Stimulated activated CD4-positive, alpha-beta T cell treated with anti-CD3 and anti-CD28 coated beads, Interleukin-2, amount 100 ng/mL, for 48 hours (primary cell): Measurements from ENCODE around the gene RAB5IF.
A peak's percentile ranks its signal among the peaks of the same experiment; 100 is the strongest.
"Not testable (repeated sequence)": the region's sequence is repeated elsewhere in the genome, so short reads cannot be mapped to it uniquely, and the experiment has no call there.

Source experiments
- DNase-seq, 2 donors: peaks; one replicate each; pipeline ENCODE4 v3.0.0-alpha.2; 2020

Gene RAB5IF

GRCh38 chr20:36631646-36632045 is 26.1 kb downstream of the RAB5IF start:
- no peak for DNase-seq

- no peak for DNase-seq
Observed at GRCh38 chr20:36632147-36632486, 26.5 kb downstream of the RAB5IF start.

DNA sequence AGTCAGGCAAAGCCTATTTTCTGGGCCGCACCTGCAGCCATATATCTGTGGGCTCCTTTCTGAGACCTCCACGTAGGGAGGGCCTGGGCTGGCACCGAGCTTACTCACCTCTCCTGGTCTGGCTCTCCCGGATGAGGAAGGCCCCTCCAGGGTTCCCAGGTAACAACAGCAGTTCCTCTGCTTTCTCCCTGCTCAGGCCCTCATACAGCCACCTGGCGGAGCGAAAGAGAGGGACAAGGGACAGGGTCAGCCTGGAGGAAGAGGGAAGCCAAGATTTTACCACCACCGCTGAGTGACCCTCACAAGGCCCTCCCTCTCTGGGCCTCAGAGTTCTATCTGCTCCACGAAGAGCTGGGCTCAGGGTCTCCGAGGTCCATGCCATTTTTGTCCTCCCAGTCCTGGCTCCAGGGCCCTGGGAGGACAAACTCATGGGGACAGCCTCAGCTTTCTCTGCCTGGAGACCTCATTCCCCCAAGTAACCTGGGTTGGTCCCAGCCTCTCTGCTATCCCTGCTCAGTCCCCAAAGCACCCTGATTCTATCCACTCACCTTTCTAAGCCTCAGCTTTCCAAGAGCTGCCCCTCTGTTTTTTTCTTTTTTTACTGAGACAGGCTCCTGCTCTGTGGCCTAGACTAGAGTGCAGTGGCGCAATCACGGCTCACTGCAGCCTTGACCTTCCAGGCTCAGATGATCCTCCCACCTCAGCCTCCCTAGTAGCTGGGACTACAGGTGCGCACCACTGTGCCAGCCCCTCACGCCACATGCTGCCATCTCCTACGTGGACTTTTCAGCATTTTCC is 27.1 kb downstream of the RAB5IF start:
- DNase-seq = no peak

DNA sequence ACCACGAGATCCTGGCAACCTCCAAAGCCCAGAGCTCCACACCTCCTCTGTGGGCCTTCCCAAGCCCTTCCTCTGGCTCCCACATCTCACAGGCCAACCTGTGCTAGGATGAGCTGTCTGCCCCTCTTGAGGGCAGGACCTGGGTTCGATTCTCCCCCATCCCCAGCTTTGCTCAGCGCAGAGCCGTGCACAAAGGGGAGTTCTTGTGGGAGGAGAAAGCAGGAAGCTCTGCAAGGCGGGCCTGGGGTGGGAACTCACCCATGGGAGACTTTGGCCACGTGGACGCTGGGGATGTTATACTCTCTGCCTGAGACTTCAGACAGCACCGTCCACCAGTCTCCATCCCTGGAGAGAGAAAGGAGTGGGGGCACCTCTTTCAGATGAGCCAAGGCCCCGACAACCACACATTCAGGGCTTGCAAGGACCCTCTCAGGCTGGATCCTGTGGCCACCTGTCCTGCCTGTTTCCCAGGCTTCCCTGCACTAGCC is 27.8 kb downstream of the RAB5IF start:
- DNase-seq = no peak

DNA sequence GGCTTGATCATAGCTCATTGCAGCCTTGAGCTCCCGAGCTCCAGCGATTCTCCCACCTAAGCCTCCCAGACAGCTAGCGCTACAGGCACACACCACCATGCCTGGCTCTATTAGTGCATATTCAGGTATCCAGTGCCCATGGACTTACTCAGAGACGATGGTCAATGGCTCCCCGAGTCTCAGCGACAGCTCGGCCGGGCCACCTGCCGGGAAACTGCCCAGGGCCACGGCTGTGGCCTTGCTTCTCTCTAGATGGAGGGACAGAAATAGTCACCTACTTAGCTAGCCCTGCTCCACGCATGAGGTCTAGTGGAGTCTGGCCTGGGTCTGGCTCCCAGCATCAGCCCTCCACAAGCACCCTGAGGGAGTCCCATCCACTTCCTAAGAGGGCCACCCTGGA is 28.8 kb downstream of the RAB5IF start:
- DNase-seq = no peak

GRCh38 chr20:36638876-36639400 is 33.4 kb downstream of the RAB5IF start:
- DNase-seq = not testable (repeated sequence)

DNA sequence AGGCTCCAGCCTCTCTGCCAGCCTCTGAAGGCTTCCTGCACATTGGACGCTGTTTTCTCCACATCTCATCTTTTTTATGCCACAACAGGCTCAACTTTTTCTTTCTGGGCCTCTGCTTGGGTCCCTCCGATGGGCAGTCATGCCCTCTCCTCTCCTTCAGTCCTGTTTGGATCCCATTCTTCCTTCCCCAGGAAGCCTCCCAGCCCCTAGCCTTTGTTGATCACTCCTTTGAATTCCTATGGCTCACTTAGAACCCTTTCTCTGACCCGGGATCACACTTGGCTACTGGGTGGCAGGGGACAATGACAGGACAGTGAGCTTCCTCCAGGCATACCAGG is 35.9 kb downstream of the RAB5IF start:
- DNase-seq = no peak

- no peak for DNase-seq
Observed at GRCh38 chr20:36642136-36642535, 36.6 kb downstream of the RAB5IF start.

DNA sequence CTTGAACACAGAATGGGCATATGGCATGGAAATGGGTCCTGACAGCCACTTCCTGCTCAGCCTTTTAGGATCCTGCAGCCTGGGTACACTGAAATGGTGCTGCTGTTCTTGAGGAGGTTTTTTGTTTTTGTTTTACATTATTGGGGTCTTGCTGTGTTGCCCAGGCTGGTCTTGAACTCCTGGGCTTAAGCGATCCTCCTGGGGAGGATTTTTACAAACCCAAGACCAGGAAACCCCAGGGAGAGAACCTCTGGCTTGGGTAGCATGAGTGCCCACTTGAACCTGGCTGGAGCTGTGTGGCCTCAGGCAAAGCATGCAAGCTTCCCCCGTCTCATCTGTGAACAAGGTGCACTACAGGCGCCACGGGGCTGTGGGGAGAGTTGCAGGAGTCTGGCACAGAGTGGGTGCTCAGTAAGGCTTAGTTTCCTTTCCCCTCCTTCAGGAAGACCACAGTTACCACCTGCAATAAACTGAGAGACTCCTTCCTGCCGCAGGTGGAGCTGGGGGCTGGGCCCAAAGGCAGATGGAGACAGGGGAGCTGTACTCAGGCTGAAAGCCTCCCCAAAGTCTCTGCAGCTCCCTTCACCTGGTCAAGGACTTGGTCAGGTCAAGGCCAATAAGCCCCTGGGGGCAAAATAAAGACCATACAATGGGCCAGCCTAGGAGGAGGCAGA is 38.6 kb downstream of the RAB5IF start:
- peak; percentile 43 to 47 for DNase-seq

DNA sequence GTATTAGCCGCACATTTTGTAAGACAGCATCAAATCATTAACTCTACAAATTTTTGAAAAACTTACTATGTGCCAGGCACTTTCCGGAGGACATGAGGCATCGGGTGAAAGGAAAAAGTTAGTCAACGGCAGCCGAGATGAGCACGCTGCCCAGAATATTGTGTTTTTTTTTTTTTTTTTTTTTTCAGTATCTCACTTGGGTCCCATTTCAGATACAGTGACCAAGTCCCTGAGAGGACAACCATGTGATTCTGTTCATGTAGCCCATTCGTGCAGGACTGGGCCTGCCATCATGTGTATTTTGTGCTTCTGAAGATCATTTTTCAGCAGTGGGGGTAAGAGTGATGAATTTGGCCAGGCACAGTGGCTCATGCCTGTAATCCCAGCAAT is 39.1 kb downstream of the RAB5IF start:
- peak in 1 of 2 donors; percentile 30 for DNase-seq

DNA sequence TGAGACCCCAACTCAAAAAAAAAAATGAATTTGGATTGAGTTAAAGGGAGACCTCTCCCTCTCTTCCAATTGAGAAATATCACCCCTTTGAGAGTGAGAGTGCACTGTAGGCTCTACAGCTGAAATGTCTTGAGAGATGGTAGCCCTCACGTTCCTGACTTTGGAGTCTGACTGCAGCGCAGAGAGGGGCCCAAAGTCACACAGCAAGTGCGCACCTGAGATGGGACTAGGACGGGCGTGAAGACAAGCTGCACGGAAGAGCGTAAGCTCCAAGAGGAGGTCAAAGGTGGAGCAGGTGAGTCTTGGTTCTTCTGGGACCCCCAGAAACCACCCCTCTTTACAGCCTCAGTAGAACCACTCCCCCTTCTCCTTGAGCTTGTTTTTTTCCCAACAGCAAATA is 39.8 kb downstream of the RAB5IF start:
- DNase-seq = no peak

GRCh38 chr20:36645998-36646397 is 40.4 kb downstream of the RAB5IF start, which contains the start of gene SLA2:
Gene SLA2, minus strand, starts transcription at chr20:36646196. Its CDS starts 4,861 bp downstream, at chr20:36641335.
- DNase-seq = peak; percentile 47 to 49

- no peak for DNase-seq
Observed at GRCh38 chr20:36646678-36647077, 41.1 kb downstream of the RAB5IF start.

- no peak for DNase-seq
Observed at GRCh38 chr20:36647196-36648121, 41.9 kb downstream of the RAB5IF start.

DNA sequence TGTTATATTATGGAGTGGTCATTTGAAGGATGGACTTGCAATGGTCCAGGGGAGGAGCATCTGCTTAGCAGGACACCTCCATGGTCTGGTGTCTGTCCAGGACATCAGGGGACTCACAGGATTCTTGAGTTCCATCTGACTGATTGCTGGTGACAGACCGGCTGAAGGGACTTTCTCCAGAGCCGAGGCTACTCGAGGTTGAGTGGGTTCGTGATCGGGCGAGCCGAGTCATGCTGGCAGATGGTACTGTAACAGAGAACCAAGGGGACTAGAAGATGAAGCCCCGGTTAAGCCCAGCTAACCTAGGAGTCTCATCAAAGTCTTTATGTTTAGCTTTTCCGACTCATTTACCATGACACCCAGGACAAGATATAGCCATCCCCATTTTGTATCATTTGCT is 47.9 kb downstream of the RAB5IF start:
- no peak for DNase-seq

DNA sequence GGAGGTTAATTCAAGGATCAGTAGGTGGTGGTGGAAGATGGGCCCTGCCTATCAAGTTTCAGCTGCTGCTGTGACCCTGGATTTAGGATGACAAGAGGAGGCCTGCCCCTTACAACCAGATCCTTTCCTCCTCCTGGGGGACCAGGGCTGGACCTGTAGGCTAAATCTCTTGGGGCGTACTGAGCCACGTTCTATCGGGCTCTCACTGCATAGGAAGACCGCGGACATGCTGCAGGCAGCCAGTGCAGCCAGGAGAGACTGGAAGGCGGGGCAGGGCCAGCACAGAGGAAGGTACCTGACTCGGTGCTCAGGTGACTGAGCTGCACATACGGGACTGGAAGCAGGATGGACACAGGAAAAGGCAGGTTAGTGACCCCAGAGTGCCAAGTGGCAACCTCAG is 48.9 kb downstream of the RAB5IF start:
- no peak for DNase-seq

GRCh38 chr20:36655004-36655403 is 49.4 kb downstream of the RAB5IF start:
- DNase-seq = no peak

GRCh38 chr20:36656733-36657132 is 51.2 kb downstream of the RAB5IF start:
- DNase-seq = no peak

- DNase-seq = no peak
Observed at GRCh38 chr20:36658300-36658699, 52.7 kb downstream of the RAB5IF start.
